Stimulated activated CD4-positive, alpha-beta T cell treated with anti-CD3 and anti-CD28 coated beads, Interleukin-4, amount 100 ng/mL, for 4 hours (primary cell): ENCODE data around the gene SLC4A2.

ENCODE experiments used
- DNase-seq, 2 experiments: peaks; one replicate each; pipeline ENCODE4 v3.0.0-alpha.2; 2020

The SLC4A2 gene

DNA sequence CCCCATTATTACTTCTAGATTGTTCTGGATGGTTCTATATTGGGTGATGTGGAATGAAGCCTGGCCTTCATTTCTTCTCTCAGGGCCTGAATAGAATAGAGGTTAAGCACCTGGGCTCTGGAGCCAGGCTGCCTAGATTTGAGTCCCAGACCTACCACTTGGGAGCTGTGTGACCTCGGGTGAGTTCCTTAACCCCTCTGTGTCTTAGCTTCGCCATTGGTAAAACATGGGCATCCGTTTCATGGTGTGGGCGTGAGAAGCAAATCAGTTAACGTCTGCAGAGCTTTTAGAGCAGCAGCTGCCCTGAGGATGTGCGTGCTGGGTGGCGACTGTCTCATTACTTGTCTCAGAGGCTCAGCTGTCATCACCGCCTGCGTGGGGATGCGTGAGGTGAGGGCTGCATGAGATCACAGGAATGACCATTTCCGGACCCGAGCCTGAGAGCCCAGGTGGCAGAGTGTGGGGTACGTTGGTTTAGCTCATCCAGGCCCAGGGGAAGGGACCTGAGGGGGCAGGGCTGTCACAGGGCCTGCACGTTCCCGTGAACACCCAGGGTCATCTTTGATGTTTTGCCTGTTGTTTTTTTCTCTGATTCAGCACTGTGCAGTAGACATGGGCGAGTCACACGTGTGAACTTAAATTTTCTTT, 36.6 kb downstream of the SLC4A2 start:
- DNase-seq, result no peak

- no peak for DNase-seq
These were observed 40.3 kb downstream of the SLC4A2 start for GRCh38 chr7:151099486-151100211.

DNA sequence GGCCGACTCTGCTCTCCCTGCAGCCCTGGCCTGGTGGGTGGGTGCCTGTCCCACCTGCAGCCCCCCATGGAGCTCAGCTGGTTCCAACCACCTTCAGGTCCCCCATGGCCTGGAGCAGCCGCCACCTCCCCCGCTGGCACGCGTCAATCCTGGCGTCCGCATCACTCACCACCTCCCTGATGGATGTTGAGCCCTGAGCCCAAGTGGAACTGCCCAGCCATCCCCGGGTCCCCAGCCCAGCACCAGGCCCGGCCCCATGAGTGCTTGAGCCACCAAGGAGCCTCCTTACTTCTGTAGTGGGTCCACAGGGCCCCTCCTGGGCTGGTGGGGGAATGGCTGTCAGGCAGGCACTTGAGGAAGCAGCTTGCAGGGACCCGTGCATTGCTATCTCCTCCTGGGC, 41.5 kb downstream of the SLC4A2 start:
- no peak for DNase-seq

DNA sequence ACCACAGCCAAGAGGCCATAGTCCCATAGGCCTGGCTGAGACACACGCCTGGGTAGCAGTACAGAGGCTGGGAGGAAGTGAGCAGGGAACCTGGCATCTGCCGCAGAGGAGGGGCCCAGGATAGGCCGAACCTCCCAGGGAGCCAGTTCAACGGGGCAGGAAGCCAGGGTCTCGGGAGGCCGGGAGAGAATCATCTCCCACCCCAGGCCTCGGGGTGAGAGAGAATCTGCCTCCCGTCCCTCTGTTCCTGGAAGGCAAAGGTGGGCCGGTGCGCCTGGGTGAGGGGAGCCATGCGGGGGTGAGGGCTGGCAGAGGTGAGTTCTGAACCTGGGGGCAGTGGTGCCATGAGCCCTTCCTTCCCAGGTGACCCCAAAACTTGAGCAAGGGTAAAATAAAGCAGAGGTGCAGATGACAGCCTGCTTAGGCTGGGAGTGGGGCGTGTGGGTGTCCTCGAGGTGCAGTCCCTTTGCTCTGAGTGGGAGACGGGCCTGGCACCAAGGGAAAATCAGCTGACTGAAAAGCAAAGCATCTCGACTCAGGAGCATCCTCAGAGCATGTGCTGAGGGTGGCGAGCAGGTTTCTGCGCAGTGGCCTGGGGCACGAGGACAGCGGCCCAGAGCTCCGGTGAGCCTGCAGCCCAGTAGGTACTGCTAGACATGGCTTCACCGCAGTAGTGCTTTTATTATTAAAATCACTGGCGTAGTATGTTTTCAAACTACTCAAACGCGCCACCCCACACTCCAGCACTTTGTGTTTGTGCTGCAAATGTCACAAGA, 42.4 kb downstream of the SLC4A2 start:
- DNase-seq, result no peak

GRCh38 chr7:151102991-151103390, 43.6 kb downstream of the SLC4A2 start:
- DNase-seq, result no peak

GRCh38 chr7:151103973-151104372, 44.6 kb downstream of the SLC4A2 start:
- no peak for DNase-seq

- no peak for DNase-seq
These were observed 45.2 kb downstream of the SLC4A2 start for GRCh38 chr7:151104411-151105235.

DNA sequence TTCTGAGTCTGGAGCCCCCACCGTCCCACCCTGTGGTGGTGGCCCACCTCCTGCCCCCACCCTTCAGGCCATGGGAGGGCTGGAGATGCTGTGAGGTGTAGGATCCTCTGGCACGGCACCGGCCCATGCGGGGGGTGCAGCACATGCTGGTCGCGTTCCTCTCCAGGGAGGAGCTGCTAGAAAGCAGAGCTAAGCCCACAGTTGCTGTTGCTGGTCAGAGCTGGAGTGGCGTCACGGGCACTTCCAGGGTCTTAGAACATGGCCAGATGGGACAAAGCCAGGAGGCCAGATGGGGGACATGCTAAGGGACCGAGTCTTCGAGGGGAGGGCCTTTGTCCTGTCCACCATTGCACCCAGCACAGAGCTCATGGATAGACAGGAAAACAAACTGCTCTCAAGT, 48.5 kb downstream of the SLC4A2 start:
- DNase-seq, result no peak

- no peak for DNase-seq
These were observed 50.0 kb downstream of the SLC4A2 start for GRCh38 chr7:151109094-151110048.

GRCh38 chr7:151110236-151110940, 51.0 kb downstream of the SLC4A2 start:
- no peak for DNase-seq

DNA sequence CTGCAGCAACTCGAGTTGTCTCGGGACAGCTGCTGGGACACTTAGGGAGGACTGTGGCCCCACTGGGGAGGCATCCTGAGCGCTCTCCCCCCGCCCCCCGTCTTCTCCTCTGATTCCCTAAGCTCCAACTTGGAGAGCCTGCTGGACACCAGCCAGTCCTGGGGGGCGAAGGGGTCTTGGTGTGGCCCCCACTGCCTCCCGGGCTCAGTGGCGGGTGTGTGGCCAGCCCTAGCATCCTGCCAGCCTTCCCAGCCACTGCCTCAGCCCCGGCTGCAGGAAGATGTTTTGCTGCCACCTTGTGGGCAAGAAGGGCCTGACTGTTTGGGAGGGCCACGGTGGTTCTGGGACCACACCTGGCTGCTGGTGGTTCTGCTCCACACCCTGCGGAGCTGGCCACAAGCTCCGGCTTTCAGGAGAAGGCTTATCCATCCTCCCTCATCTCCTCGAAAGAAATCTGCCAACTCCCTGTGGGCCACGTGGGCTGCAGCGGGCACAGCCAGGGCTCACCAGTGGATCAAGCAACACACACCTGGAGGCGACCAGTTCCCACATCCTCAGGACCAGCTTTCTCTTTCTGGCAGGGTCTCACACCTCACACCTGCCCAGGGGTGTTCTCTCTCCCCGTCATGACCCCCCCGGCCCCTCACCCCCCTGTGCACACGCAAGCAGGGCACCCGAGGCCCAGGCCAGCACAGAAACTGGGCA, 51.7 kb downstream of the SLC4A2 start:
- peak; percentile 63 to 67 for DNase-seq

DNA sequence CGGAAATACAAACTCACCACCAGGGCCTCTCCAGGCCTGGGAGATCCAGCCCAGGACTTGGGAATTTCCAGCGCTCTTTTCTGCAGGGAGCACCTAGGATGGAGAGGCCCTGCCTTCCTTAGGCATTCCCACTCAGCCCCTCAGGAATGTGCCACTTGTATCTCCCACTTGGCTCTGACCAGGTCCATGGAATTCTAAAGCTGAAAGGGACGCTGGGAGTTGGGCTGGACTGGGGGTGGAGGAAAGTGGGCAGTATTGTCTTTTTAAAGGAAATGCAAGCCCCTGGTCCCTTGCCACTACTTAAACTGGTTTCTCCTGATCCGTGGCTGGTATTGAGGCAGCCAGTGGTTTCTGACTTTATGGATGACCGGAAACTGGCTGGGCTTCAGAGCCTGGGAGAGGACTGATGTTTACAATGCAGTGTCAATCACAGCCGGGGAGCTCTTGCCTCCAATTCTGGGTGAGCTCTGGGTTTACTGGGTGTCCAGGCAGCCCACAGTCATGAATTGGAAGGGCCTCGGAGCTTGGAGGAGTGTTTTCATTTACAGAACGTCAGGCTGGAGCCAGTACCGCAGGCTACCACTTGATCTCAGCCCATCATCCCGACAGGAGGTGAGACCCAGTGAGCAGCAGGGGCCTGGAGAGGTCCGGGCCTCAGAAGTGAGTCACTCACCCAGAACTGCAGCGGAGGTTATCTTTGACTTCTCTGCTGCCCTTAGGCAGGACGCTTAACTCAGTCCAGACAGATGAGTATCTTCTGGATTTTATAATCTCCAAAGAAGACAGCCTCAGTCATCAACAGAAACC, 54.2 kb downstream of the SLC4A2 start:
- DNase-seq, result no peak

DNA sequence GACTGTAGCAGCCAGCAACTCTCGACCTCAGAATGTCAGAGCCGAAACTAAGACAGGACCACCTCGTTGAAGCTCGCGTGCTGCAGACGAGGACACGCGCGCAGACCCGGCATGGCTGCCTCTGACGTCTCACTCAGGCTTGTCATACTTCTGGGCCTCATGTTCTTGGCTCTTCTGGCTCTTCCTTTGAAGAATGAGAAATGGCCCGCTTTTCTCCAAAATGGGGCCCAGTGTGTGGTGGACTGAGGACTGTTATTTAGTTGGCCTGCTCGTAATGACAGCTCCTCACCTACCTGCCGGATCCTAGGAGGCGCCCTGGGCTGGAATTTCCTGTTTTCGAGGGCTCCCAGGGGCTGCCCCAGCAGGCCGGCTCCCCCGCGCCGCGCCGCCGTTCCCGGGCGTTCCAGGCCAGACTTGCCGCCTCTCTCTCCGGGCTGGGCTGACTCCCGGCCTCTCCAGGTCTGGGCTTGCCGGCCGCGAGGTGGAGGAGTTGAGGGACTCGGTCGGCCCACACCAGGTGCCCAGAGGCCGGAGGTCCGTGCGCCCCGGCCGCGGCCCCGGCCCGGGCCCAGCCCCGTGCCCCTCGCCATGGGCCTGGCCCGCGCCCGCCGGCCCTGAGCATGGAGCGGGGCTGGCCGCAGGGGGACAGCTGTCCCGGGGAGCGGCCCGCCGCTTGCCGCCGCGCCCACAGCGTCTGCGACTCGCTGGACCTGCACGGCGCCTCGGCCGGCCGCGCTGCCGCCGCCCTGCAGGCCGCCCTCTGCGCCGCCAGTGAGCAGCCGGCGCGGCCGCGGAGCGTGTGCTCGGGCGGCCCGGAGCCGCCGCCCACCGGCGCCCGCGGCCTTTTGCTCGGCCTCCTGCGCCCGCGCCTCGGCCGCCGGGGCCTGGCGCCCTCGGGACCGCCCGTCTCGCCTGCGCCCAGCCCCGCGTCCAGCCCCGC, 55.0 kb downstream of the SLC4A2 start:
- DNase-seq, result no peak

DNA sequence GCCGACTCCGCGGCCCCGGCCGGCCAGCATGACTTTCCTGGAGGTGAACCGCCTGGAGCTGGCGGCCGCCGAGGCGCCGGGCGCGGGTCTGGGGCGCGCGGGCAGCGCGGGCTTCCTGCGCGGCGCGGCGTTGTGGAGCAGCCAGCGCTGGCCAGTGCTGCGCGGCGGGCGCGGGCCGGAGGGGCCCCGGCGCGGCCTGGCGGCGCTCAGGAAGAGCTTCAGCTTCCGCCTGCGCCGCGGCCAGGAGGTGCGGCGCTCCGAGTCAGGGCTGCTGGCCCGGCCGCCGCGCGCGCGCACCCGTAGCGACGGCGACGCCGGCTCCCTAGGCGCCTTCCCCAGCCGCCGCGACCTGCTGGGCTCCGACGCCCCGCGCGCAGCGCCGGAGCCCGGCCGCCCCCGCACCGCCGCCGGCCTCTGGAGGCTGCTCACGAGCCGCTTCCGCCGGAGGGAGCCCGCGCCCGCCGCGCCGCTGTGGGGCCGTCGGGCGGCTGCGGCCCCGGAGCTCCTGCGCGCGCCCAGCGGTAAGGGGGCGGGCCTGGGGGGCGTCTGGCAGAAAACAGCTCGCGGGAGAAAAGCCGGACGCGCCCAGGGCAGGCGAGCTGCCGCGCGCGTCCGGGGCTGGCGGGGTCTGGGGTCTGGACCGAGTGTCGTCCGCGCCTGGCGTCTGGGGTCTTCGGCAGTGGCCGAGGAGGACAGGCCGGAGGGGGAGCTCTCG, 55.9 kb downstream of the SLC4A2 start:
- peak; percentile 22 to 52 for DNase-seq

GRCh38 chr7:151115836-151116418, 56.5 kb downstream of the SLC4A2 start:
- no peak for DNase-seq

DNA sequence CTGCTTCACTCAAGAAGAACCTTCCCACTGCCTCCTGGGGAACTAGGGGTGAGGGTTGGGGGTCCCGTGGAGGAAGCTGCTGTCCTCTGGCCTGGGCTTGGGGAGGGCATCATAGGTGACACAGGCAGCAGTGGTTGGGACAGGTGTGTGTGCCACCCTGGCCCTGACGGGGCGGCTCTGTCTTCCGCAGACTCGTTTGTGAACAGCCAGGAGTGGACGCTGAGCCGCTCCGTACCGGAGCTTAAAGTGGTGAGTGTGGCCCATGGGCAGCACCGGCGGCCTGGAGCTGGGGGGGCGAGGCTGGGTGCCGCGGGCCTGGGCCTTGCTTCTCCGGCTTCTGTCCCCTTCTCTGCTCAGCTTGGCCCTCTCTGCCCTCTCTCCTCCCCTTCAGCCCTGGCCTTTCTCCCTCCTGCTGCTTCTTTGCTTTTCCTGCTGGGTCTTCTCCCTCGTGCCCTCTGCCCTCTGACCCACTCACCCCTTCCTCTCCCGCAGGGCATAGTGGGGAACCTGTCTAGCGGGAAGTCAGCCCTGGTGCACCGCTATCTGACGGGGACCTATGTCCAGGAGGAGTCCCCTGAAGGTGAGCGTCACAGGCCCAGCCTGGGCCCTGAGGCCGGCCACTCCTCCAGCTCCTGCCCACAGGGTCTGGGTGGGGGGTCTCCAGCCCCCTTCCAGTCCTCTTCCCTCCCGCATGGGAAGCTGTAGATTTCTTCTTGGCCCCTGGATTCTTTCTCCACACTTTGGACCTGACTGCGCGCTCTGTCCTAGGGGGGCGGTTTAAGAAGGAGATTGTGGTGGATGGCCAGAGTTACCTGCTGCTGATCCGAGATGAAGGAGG, 57.4 kb downstream of the SLC4A2 start:
- no peak for DNase-seq
